GM23338 (cell line): Measurements from ENCODE around the gene CDC45. TPM values are rescaled to one million over a fixed set of nuclear protein-coding genes. Genes with fewer than 3 reads are reported as not detected.

Experiments
- ATAC-seq: fragments of 200-7000 bp; cut with Tn5 transposase; 3 replicates; pipeline ENCODE4 v1.9.1; 2020
- DNase-seq: peaks from one replicate; pipeline ENCODE4 v3.0.0-alpha.2; 2015; ENCODE audit warnings: low spot score
- H2AFZ ChIP-seq: fragments of 200-600 bp; sonication (generic); 2 replicates; pipeline ENCODE4 v1.8.0; 2016; ENCODE audit warnings: antibody characterized with exemption, mild to moderate bottlenecking, moderate library complexity
- H3F3A ChIP-seq: fragments of 200-600 bp; sonication (generic); replicated peaks from 2 replicates; pipeline ENCODE4 v1.8.0; 2017; ENCODE audit warnings: antibody characterized with exemption, mixed run types, low read depth
- H3K27ac ChIP-seq: fragments of 200-600 bp; sonication (generic); 2 replicates; pipeline ENCODE4 v1.6.1; 2016; ENCODE audit warnings: low read depth
- H3K27me3 ChIP-seq: fragments of 200-600 bp; sonication (generic); 2 replicates; pipeline ENCODE4 v1.8.0; 2016; ENCODE audit warnings: mild to moderate bottlenecking, mixed run types, moderate library complexity; ENCODE audit not compliant: insufficient read depth
- H3K36me3 ChIP-seq: fragments of 200-600 bp; sonication (generic); 2 replicates; pipeline ENCODE4 v1.8.0; 2016; ENCODE audit warnings: mild to moderate bottlenecking; ENCODE audit not compliant: insufficient read depth
- H3K4me1 ChIP-seq: fragments of 200-600 bp; sonication (generic); 2 replicates; pipeline ENCODE4 v1.8.0; 2016; ENCODE audit warnings: mild to moderate bottlenecking, moderate library complexity; ENCODE audit not compliant: insufficient read depth
- H3K4me2 ChIP-seq: fragments of 200-600 bp; sonication (generic); 2 replicates; pipeline ENCODE4 v1.7.1; 2017; ENCODE audit warnings: mixed run types
- H3K4me3 ChIP-seq: fragments of 200-600 bp; sonication (generic); 2 replicates; pipeline ENCODE4 v1.6.1; 2016; ENCODE audit warnings: mixed run types
- H3K79me2 ChIP-seq: fragments of 200-600 bp; sonication (generic); replicated peaks from 2 replicates; pipeline ENCODE4 v1.8.0; 2017; ENCODE audit warnings: mild to moderate bottlenecking; ENCODE audit not compliant: insufficient read depth
- H3K9me2 ChIP-seq: fragments of 200-600 bp; sonication (generic); 2 replicates; pipeline ENCODE4 v1.8.0; 2017; ENCODE audit not compliant: insufficient read depth
- H4K20me1 ChIP-seq: fragments of 200-600 bp; sonication (generic); replicated peaks from 2 replicates; pipeline ENCODE4 v1.8.0; 2017; ENCODE audit warnings: mild to moderate bottlenecking; ENCODE audit not compliant: insufficient read depth
- H3K27ac Mint-ChIP-seq: 2 replicates; pipeline ENCODE4 v1.8.0; 2020; ENCODE audit warnings: inconsistent platforms, mild to moderate bottlenecking, moderate library complexity, mixed read lengths
- H3K27me3 Mint-ChIP-seq: 3 replicates; pipeline ENCODE4 v1.8.0; 2022; ENCODE audit warnings: low read depth, mild to moderate bottlenecking, moderate library complexity, mixed read lengths, inconsistent platforms; ENCODE audit not compliant: insufficient read depth, poor library complexity
- H3K36me3 Mint-ChIP-seq: 3 replicates; pipeline ENCODE4 v1.8.0; 2021; ENCODE audit warnings: low read depth, mild to moderate bottlenecking, inconsistent platforms, moderate library complexity, mixed read lengths
- H3K4me1 Mint-ChIP-seq: 3 replicates; pipeline ENCODE4 v1.8.0; 2020; ENCODE audit warnings: mild to moderate bottlenecking, inconsistent platforms, mixed read lengths
- H3K4me3 Mint-ChIP-seq: 3 replicates; pipeline ENCODE4 v1.8.0; 2021; ENCODE audit warnings: moderate library complexity, mild to moderate bottlenecking, inconsistent platforms, mixed read lengths
- H3K9me3 Mint-ChIP-seq: 3 replicates; pipeline ENCODE4 v1.8.0; 2020; ENCODE audit warnings: moderate library complexity, mild to moderate bottlenecking, inconsistent platforms, mixed read lengths
- CREB1 ChIP-seq: fragments of 250-450 bp; sonication (Bioruptor Pico); IDR thresholded peaks from 2 replicates; pipeline ENCODE4 v1.5.0; 2020; ENCODE audit warnings: low read depth, mild to moderate bottlenecking, moderate library complexity
- EZH2 ChIP-seq: fragments of 200-600 bp; sonication (generic); IDR thresholded peaks from one replicate; pipeline ENCODE4 v1.8.0; 2017; ENCODE audit warnings: antibody characterized with exemption, mild to moderate bottlenecking, low read depth; ENCODE audit not compliant: unreplicated experiment
- EZH2phosphoT487 ChIP-seq: fragments of 200-600 bp; sonication (generic); IDR thresholded peaks from one replicate; pipeline ENCODE4 v1.8.1; 2018; ENCODE audit warnings: antibody characterized with exemption; ENCODE audit not compliant: unreplicated experiment
- JUNB ChIP-seq: IDR thresholded peaks from one replicate; pipeline ENCODE4 v1.6.1; 2016; ENCODE audit warnings: antibody characterized with exemption; ENCODE audit not compliant: unreplicated experiment
- NANOG ChIP-seq: IDR thresholded peaks from 2 replicates; pipeline ENCODE4 v1.6.1; 2016; ENCODE audit warnings: antibody characterized with exemption, borderline replicate concordance
- POLR2AphosphoS5 ChIP-seq: IDR thresholded peaks from 2 replicates; pipeline ENCODE4 v1.6.1; 2016; ENCODE audit warnings: antibody characterized with exemption, low read depth
- STAT1 ChIP-seq: IDR thresholded peaks from one replicate; pipeline ENCODE4 v1.6.1; 2016; ENCODE audit warnings: antibody characterized with exemption; ENCODE audit not compliant: unreplicated experiment
- ZNF114 ChIP-seq: fragments of 250-450 bp; sonication (Bioruptor Pico); IDR thresholded peaks from 2 replicates; pipeline ENCODE4 v1.5.0; 2020; ENCODE audit warnings: mild to moderate bottlenecking, moderate library complexity
- ZNF331 ChIP-seq: fragments of 250-450 bp; sonication (Bioruptor Pico); IDR thresholded peaks from 2 replicates; pipeline ENCODE4 v1.5.0; 2020; ENCODE audit warnings: low read depth, mild to moderate bottlenecking, moderate library complexity
- polyA plus RNA-seq: library from polyadenylated mRNA; unstranded; fragments of >200 nt; fragmentation: Nextera tagmentation; extraction: Ambion mirVana; gene quantifications from 2 replicates; pipeline ENCODE4 v1.2.1, GENCODE V29; 2016
- total RNA-seq: library from RNA; depleted of rRNA; stranded (reverse); fragments of >200 nt; shearing (Covaris generic); gene quantifications from 2 replicates; pipeline ENCODE4 v1.2.3, GENCODE V29; 2014
- TF ChIP-seq, protein P1 (sequence below): IDR thresholded peaks from 2 replicates; pipeline ENCODE4 v1.6.1; 2016; ENCODE audit warnings: antibody characterized with exemption
- TF ChIP-seq, protein P2 (sequence below): fragments of 250-450 bp; sonication (Bioruptor Pico); IDR thresholded peaks from 2 replicates; pipeline ENCODE4 v1.5.0; 2020; ENCODE audit warnings: mild to moderate bottlenecking, moderate library complexity
- TF ChIP-seq, protein P3 (sequence below): IDR thresholded peaks from one replicate; pipeline ENCODE4 v1.6.1; 2018; ENCODE audit warnings: antibody characterized with exemption; ENCODE audit not compliant: unreplicated experiment
- TF ChIP-seq, protein P4 (sequence below), 2 experiments: fragments of 200-600 bp in 1 of 2; sonication (generic) in 1 of 2; conservative IDR thresholded peaks; 2 replicates each; pipeline versions ENCODE4 v1.5.1 to v1.6.1; 2016 to 2017; ENCODE audit warnings: antibody characterized with exemption in 2 of 2, low read depth in 2 of 2, mild to moderate bottlenecking in 2 of 2, moderate library complexity in 1 of 2

CDC45 gene
- total and polyA plus RNA-seq, 2 experiments from 2014 or later = 29.0 to 30.3 TPM

DNA sequence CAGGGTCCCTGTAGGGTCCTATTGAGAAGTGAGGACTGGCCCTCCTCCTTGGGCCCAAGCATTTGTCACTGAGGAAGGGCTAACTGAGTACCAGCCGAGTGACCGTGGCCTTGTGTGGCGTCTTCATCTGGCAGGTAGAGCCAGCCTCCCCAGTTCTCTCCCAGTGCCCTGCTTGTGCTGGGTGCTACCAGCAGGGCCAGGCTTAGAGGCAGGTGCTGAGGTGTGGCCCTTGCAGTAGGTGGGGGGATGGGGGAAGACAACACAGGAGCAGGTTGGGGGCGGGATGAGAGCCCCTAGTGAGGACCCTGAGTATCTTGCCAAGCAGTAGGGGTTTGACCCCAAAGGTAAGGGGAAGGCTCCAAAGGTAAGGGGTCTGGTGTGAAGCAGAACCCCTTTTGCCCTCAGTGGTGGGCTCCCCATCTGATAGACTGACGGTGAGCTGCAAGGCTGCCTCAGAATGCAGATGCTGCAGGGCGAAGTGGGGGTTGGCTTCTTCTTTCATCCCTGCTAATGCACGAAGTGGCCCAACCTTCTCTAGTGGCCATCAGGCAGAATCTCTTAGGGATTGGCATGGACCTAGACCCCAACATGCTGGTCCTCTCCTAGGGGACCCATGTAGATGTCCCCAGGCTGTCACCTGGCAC is 19.6 kb downstream of the CDC45 start:
- DNase-seq (no peak), ATAC-seq (no peak)
- peaks cover 6% of the 10 kb centered on the region for H3K4me1 Mint-ChIP-seq
- peaks cover 13% of the 10 kb centered on the region; the same call in 1 of the 2 replicates for H3K36me3 ChIP-seq
- H3K4me2 ChIP-seq = no peak overlapping the region
- H3K9me2 ChIP-seq = no peaks in the 10 kb centered on the region
- H3K9me3 Mint-ChIP-seq = no peaks in the 10 kb centered on the region
- H3K27me3 ChIP-seq = no peaks in the 10 kb centered on the region
- no peaks in the 10 kb centered on the region for H3K79me2 ChIP-seq
- no peak overlapping the region for H3K4me3 ChIP-seq
- TF ChIP-seq JUNB (no peak), EZH2 (no peak), STAT1 (no peak), ZNF114 (no peak), CREB1 (CRISPR knock-in tag) (no peak), ZNF331 (CRISPR knock-in tag) (no peak), NANOG (no peak), POLR2AphosphoS5 (no peak), EZH2phosphoT487 (no peak)
- TF ChIP-seq, protein P1, sequence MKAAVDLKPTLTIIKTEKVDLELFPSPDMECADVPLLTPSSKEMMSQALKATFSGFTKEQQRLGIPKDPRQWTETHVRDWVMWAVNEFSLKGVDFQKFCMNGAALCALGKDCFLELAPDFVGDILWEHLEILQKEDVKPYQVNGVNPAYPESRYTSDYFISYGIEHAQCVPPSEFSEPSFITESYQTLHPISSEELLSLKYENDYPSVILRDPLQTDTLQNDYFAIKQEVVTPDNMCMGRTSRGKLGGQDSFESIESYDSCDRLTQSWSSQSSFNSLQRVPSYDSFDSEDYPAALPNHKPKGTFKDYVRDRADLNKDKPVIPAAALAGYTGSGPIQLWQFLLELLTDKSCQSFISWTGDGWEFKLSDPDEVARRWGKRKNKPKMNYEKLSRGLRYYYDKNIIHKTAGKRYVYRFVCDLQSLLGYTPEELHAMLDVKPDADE = no peak
- TF ChIP-seq, protein P2, sequence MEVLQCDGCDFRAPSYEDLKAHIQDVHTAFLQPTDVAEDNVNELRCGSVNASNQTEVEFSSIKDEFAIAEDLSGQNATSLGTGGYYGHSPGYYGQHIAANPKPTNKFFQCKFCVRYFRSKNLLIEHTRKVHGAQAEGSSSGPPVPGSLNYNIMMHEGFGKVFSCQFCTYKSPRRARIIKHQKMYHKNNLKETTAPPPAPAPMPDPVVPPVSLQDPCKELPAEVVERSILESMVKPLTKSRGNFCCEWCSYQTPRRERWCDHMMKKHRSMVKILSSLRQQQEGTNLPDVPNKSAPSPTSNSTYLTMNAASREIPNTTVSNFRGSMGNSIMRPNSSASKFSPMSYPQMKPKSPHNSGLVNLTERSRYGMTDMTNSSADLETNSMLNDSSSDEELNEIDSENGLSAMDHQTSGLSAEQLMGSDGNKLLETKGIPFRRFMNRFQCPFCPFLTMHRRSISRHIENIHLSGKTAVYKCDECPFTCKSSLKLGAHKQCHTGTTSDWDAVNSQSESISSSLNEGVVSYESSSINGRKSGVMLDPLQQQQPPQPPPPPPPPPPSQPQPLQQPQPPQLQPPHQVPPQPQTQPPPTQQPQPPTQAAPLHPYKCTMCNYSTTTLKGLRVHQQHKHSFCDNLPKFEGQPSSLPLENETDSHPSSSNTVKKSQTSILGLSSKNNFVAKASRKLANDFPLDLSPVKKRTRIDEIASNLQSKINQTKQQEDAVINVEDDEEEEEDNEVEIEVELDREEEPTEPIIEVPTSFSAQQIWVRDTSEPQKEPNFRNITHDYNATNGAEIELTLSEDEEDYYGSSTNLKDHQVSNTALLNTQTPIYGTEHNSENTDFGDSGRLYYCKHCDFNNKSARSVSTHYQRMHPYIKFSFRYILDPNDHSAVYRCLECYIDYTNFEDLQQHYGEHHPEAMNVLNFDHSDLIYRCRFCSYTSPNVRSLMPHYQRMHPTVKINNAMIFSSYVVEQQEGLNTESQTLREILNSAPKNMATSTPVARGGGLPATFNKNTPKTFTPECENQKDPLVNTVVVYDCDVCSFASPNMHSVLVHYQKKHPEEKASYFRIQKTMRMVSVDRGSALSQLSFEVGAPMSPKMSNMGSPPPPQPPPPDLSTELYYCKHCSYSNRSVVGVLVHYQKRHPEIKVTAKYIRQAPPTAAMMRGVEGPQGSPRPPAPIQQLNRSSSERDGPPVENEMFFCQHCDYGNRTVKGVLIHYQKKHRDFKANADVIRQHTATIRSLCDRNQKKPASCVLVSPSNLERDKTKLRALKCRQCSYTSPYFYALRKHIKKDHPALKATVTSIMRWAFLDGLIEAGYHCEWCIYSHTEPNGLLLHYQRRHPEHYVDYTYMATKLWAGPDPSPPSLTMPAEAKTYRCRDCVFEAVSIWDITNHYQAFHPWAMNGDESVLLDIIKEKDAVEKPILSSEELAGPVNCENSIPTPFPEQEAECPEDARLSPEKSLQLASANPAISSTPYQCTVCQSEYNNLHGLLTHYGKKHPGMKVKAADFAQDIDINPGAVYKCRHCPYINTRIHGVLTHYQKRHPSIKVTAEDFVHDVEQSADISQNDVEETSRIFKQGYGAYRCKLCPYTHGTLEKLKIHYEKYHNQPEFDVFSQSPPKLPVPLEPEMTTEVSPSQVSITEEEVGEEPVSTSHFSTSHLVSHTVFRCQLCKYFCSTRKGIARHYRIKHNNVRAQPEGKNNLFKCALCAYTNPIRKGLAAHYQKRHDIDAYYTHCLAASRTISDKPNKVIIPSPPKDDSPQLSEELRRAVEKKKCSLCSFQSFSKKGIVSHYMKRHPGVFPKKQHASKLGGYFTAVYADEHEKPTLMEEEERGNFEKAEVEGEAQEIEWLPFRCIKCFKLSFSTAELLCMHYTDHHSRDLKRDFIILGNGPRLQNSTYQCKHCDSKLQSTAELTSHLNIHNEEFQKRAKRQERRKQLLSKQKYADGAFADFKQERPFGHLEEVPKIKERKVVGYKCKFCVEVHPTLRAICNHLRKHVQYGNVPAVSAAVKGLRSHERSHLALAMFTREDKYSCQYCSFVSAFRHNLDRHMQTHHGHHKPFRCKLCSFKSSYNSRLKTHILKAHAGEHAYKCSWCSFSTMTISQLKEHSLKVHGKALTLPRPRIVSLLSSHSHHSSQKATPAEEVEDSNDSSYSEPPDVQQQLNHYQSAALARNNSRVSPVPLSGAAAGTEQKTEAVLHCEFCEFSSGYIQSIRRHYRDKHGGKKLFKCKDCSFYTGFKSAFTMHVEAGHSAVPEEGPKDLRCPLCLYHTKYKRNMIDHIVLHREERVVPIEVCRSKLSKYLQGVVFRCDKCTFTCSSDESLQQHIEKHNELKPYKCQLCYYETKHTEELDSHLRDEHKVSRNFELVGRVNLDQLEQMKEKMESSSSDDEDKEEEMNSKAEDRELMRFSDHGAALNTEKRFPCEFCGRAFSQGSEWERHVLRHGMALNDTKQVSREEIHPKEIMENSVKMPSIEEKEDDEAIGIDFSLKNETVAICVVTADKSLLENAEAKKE (CRISPR knock-in tag) = no peak
- TF ChIP-seq, protein P3, sequence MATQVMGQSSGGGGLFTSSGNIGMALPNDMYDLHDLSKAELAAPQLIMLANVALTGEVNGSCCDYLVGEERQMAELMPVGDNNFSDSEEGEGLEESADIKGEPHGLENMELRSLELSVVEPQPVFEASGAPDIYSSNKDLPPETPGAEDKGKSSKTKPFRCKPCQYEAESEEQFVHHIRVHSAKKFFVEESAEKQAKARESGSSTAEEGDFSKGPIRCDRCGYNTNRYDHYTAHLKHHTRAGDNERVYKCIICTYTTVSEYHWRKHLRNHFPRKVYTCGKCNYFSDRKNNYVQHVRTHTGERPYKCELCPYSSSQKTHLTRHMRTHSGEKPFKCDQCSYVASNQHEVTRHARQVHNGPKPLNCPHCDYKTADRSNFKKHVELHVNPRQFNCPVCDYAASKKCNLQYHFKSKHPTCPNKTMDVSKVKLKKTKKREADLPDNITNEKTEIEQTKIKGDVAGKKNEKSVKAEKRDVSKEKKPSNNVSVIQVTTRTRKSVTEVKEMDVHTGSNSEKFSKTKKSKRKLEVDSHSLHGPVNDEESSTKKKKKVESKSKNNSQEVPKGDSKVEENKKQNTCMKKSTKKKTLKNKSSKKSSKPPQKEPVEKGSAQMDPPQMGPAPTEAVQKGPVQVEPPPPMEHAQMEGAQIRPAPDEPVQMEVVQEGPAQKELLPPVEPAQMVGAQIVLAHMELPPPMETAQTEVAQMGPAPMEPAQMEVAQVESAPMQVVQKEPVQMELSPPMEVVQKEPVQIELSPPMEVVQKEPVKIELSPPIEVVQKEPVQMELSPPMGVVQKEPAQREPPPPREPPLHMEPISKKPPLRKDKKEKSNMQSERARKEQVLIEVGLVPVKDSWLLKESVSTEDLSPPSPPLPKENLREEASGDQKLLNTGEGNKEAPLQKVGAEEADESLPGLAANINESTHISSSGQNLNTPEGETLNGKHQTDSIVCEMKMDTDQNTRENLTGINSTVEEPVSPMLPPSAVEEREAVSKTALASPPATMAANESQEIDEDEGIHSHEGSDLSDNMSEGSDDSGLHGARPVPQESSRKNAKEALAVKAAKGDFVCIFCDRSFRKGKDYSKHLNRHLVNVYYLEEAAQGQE = no peak
- TF ChIP-seq, protein P4, sequence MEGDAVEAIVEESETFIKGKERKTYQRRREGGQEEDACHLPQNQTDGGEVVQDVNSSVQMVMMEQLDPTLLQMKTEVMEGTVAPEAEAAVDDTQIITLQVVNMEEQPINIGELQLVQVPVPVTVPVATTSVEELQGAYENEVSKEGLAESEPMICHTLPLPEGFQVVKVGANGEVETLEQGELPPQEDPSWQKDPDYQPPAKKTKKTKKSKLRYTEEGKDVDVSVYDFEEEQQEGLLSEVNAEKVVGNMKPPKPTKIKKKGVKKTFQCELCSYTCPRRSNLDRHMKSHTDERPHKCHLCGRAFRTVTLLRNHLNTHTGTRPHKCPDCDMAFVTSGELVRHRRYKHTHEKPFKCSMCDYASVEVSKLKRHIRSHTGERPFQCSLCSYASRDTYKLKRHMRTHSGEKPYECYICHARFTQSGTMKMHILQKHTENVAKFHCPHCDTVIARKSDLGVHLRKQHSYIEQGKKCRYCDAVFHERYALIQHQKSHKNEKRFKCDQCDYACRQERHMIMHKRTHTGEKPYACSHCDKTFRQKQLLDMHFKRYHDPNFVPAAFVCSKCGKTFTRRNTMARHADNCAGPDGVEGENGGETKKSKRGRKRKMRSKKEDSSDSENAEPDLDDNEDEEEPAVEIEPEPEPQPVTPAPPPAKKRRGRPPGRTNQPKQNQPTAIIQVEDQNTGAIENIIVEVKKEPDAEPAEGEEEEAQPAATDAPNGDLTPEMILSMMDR (conservative IDR thresholded peaks at IDR 0.05; ENCODE audit: low read depth in 2 of 2) = no peak
- no peak overlapping the region for H3K4me3 Mint-ChIP-seq
- H3K27me3 Mint-ChIP-seq = peaks cover 4% of the 10 kb centered on the region
- H4K20me1 ChIP-seq = no peaks in the 10 kb centered on the region
- no peak overlapping the region for H2AFZ ChIP-seq
- H3F3A ChIP-seq = 0 out of 2 replicates have a peak, but pooled peaks cover 3% of the 10 kb centered on the region
- H3K4me1 ChIP-seq = no peaks in the 10 kb centered on the region
- no peak overlapping the region for H3K27ac ChIP-seq
- H3K36me3 Mint-ChIP-seq = peaks cover 19% of the 10 kb centered on the region; the same call in 2 of the 3 replicates
- no peak overlapping the region for H3K27ac Mint-ChIP-seq
